ENCODE results near the gene SLC25A39. TPM values are rescaled to one million over a fixed set of nuclear protein-coding genes. Genes with fewer than 3 reads are reported as not detected.

SLC25A39 gene
- total RNA-seq, 2 donors from 2014 or later, result 115 to 267 TPM

DNA sequence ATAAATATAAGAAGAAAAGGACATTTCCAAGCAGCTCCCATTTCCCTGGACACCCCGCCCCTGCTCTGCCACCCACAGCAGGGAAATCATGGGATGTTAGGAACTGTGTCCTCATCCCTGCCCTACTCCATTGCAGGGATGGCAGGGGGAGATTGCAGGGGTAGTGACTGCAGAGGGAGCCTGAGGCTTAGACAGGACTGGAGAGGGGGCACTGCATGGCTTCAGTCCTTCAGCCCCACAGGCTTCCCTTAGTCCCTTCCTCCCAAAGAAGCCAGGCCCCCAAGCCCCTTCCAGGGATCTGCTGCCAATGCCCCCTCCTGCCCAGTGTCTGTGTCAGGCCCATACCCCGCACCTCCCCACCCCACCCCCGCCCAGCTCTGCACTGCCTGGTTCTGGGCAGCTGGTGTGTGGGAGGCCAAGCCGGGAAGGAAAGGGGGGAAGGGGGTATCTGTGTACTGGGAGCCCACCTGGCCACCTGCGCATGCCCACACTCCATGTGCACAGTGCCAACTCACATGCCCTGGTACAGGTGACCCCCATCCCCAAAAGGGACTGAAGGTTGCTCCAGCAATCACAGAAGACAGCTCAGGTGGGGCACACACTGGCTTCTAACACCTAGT, 13.0 kb downstream of the SLC25A39 start:
- no peak overlapping the region for H3K9ac ChIP-seq (ENCODE audit: low read depth in 2 of 2, low read length in 2 of 2)
- no peaks in the 10 kb centered on the region for H3K36me3 ChIP-seq
- peaks cover 36% of the 10 kb centered on the region for H3K27me3 ChIP-seq
- H3K4me3 ChIP-seq, result no peak overlapping the region
- no peak for TF ChIP-seq CTCF (IDR thresholded peaks at IDR 0.05)
- intact Hi-C loops (cut with DNase I), result no loop called here
- H3K9me3 ChIP-seq, result no peaks in the 10 kb centered on the region
- DNase-seq, result no peak
- H3K4me1 ChIP-seq, result no peaks in the 10 kb centered on the region
- no peak overlapping the region for H3K27ac ChIP-seq

DNA sequence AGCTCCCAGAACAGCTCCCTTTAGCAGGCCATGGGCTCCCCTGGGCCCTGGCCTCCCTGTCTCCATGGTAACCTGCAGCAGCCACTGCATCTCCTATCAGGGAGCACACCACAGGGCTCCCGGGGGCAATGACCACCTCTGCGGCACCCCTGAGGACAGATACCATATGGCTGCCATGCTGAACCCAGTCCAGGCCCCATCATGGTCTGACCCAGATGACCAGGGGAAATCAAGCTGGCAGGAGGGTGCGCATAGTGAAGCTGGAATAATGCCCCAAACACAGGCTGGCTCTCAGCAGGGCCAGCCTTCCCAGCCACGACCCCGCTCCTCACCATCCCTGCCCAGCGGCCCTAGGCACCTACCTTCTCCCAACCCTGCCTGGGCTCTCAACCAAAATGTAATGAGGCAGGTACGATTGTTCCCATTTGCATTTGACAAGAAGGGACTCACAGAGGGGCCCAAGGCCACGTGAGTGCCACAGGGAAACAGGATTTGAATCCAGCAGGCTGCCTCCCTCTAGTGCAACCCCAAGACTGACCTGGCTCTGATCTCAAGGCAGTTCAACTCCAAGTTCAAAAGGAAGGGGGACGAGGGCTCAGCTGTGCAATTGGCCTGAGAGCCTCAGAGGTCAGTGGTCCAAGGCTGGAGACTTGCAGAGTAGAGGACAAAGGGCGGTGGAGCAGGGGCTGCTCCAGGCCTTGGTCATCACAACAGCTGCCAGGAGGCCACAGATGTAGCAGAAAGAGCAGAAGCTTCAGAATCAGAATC, 13.8 kb downstream of the SLC25A39 start:
- Histone ChIP-seq H3K9me3 (no peaks in the 10 kb centered on the region), H3K27me3 (peaks cover 27% of the 10 kb centered on the region), H3K36me3 (no peaks in the 10 kb centered on the region), H3K4me1 (no peaks in the 10 kb centered on the region), H3K9ac (ENCODE audit: low read depth in 2 of 2, low read length in 2 of 2) (no peak overlapping the region), H3K27ac (no peak overlapping the region), H3K4me3 (no peak overlapping the region)
- TF ChIP-seq CTCF (IDR thresholded peaks at IDR 0.05), result no peak
- intact Hi-C loops (cut with DNase I), result no loop called here
- DNase-seq, result no peak

DNA sequence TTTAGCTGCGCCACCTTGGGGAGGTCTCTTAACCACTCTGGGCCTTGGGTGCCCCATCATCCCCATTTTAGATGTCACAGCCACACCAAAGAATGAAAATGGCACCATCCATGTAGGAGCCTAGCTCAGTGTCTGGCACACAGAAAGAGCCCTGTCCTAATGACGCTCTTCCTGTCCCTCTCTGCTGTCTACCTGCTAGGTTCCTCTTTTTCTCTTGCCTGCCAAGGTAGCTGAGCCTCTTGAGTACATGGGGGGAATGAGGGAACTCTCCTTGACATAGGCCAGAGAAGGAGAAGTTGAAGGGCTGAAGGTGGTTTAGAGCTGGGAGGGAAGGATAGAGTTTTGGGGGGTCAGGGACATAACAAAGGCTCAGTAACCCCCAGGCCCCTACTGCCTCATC, 14.4 kb downstream of the SLC25A39 start:
- H3K27ac ChIP-seq, result no peak overlapping the region
- no peaks in the 10 kb centered on the region for H3K4me1 ChIP-seq
- no peak for TF ChIP-seq CTCF (IDR thresholded peaks at IDR 0.05)
- no peaks in the 10 kb centered on the region for H3K36me3 ChIP-seq
- H3K9ac ChIP-seq (ENCODE audit: low read depth in 2 of 2, low read length in 2 of 2), result no peak overlapping the region
- no peak overlapping the region for H3K4me3 ChIP-seq
- no peaks in the 10 kb centered on the region for H3K9me3 ChIP-seq
- no peak for DNase-seq
- intact Hi-C loops (cut with DNase I), result no loop called here
- peaks cover 23% of the 10 kb centered on the region for H3K27me3 ChIP-seq

- intact Hi-C loops (cut with DNase I), result no loop called here
These were observed 15.2 kb downstream of the SLC25A39 start for GRCh38 chr17:44309472-44309871.

DNA sequence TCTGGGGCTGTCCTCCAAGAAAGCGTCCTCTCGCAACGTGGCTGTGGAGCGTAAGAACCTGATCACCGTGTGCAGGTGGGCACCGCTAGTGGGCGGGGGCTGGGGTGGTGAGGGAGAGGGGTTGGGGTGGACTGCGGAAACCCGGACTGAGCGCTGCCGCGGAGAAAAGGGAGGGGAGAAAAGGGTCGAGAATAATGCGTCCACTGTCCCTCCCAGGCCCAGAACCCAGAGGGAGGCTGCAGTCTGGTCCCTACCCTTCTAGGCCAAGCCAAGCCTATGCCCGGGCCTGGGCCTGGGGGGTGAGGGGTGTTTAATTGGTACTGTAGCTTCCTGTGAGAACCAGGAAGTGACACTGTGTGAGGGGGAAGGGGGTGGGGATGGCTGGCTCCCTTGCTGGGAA, 15.8 kb downstream of the SLC25A39 start:
- Histone ChIP-seq H3K36me3 (no peaks in the 10 kb centered on the region), H3K27me3 (peaks cover 11% of the 10 kb centered on the region), H3K9me3 (no peaks in the 10 kb centered on the region), H3K4me1 (no peaks in the 10 kb centered on the region), H3K4me3 (peak overlapping the region; percentile 40), H3K27ac (no peak overlapping the region), H3K9ac (ENCODE audit: low read depth in 2 of 2, low read length in 2 of 2) (no peak overlapping the region)
- DNase-seq, result no peak
- intact Hi-C loops (cut with DNase I), result no loop called here
- no peak for TF ChIP-seq CTCF (IDR thresholded peaks at IDR 0.05)

More at GRCh38 chr17:44309472-44309871, 15.2 kb downstream of the SLC25A39 start:
- TF ChIP-seq CTCF (IDR thresholded peaks at IDR 0.05), result no peak
- Histone ChIP-seq H3K9me3 (no peaks in the 10 kb centered on the region), H3K27ac (no peak overlapping the region), H3K27me3 (peaks cover 17% of the 10 kb centered on the region), H3K9ac (ENCODE audit: low read depth in 2 of 2, low read length in 2 of 2) (no peak overlapping the region), H3K4me1 (no peaks in the 10 kb centered on the region), H3K4me3 (no peak overlapping the region), H3K36me3 (no peaks in the 10 kb centered on the region)
- DNase-seq, result no peak

Data from colonic mucosa (tissue), 4 donors.